LNCaP clone FGC (cell line): ENCODE measurements around the gene PLBD1.

Experiments used
- DNase-seq: peaks from one replicate; pipeline ENCODE4 v3.0.0-alpha.2; 2011; ENCODE audit warnings: low read depth
- H3K4me3 ChIP-seq: 2 replicates; pipeline ENCODE4 v1.5.1; 2011; ENCODE audit warnings: mild to moderate bottlenecking, low read depth, low read length, control low read depth
- CTCF ChIP-seq: IDR thresholded peaks from 2 replicates; pipeline ENCODE4 v1.5.1; 2012; ENCODE audit warnings: mild to moderate bottlenecking; ENCODE audit not compliant: control insufficient read depth, insufficient read depth; ENCODE audit errors: extremely low read depth

PLBD1 gene

DNA sequence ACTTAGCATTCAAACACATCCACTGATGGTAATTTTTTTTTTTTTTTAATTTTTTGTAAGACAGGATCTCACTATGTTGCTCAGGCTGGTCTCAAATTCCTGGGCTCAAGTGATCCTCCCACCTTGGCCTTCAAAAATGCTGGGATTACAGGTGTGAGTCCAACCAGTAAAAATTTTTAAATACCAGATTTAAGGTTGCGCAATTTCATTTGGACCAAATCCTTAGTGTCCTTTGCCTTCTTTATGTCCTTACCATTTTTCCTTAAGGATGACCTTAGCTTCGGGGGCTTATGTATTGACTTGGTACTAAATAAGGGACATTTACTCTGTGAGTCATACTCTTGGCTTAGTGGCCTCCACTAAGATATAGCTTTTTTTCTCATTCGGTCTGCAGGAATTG lies 4.1 kb upstream of the PLBD1 start:
- no peak overlapping the region for H3K4me3 ChIP-seq
- TF ChIP-seq CTCF: no peak

GRCh38 chr12:14570231-14570630 lies 2.5 kb upstream of the PLBD1 start:
- no peak for TF ChIP-seq CTCF
- DNase-seq: no peak
- H3K4me3 ChIP-seq: no peak overlapping the region

More for the DNA sequence above, 4.1 kb upstream of the PLBD1 start:
- DNase-seq: no peak

DNA sequence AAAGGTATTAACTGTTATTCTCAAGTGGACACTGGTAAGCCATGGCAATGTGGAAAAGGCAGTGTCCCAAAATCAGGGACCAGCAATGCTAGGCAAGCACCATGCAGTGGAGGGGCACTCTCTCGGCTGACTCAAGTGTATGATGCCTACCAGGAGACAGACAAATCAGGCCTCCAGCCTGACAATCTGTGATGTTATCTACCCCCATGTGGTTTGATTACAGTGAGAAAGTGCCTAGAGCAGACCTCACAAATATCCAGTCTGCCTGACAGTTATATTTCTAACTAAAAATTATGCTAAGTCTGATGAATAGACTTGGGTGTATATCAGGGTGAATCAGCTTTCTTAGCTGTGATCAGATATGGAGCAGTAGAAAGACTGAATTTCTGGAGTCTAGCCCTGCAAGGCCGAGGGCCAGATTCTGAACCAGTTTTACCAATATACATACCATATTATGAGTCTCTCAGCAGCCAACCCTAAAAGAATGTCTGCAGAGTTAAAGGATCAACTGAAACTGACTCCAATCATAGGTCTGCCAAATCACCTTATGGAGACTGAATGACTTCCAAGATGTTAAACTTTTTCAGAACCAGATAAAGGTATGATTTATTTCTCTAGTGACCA lies 3.2 kb downstream of the PLBD1 start:
- no peak for TF ChIP-seq CTCF
- no peak overlapping the region for H3K4me3 ChIP-seq
- no peak for DNase-seq

DNA sequence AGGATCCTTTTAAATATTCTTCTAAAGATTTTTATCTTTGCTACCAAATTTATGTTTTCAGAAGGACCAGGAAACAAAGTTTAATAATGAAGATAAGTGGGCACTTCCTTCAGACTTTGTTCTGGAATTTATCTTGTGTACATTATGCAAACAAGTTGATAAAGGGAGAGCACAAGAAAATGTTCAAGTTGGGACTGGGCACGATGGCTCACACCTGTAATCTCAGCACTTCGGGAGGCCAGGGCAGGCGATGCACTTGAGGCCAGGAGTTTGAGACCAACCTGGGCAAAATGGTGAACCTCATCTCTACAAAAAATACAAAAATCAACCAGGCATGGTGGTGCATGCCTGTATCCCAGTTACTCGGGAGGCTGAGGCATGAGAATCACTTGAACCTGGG lies 4.6 kb downstream of the PLBD1 start:
- H3K4me3 ChIP-seq: no peak overlapping the region
- no peak for DNase-seq
- no peak for TF ChIP-seq CTCF

DNA sequence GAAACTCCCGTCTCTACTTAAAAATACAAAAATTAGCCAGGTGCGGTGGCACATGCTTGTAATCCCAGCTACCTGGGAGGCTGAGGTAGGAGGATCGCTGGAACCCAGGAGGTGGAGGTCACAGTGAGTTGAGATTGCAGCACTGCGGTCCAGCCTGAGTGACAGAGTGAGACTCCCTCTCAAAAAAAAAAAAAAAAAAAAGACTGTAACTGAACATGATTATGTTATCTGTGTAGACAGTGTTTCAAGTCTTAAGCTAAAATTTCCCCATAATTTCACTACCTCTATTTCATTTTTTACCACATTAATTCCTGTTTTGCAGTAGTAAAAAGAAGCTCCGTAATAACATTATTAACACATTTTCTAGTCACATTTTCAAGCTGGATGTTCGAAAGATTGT lies 5.4 kb downstream of the PLBD1 start:
- H3K4me3 ChIP-seq: no peak overlapping the region
- no peak for DNase-seq
- TF ChIP-seq CTCF: no peak

DNA sequence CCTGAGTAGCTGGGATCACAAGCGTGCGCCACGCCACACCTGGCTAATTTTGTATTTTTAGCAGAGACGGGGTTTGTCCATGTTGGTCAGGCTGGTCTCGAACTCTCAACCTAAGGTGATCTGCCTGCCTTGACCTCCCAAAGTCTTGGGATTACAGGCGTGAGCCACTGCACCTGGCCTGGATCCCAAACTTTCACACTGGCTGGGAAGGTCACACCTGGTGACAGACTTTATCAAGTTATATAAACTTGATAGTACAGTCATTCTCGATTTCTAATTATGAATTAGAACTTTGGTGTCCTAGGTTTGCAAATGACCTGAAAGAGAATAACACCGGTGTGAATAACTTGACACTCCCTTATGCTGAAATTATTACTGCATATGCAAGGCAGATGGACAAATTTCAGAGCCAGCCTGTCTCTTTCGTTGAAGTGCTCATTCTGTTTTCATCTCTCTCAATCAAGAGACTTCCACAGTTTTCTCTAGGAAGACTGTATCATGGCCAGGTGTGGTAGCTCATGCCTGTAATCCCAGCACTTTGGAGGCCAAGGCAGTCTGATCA lies 5.9 kb downstream of the PLBD1 start:
- no peak overlapping the region for H3K4me3 ChIP-seq
- TF ChIP-seq CTCF: no peak
- DNase-seq: no peak
